GM18951 (cell line): ENCODE measurements around the gene IFNAR2.

Source experiments
- POLR2A ChIP-seq: IDR thresholded peaks from 4 replicates; pipeline ENCODE4 v1.6.1; 2011; ENCODE audit warnings: mild to moderate bottlenecking; ENCODE audit not compliant: insufficient read length, insufficient read depth; ENCODE audit errors: extremely low read depth
- in situ Hi-C: fragments of 300-500 bp; cut with MboI; formaldehyde crosslinking; loops from one replicate; pipeline ENCODE4 v1.12.0; 2022; ENCODE audit warnings: low sequenced_read_pairs, mixed read lengths, inconsistent platforms; ENCODE audit not compliant: unreplicated experiment

Gene IFNAR2

GRCh38 chr21:33257094-33257803 lies 27.5 kb downstream of the IFNAR2 start:
- in situ Hi-C loops = no loop called here

DNA sequence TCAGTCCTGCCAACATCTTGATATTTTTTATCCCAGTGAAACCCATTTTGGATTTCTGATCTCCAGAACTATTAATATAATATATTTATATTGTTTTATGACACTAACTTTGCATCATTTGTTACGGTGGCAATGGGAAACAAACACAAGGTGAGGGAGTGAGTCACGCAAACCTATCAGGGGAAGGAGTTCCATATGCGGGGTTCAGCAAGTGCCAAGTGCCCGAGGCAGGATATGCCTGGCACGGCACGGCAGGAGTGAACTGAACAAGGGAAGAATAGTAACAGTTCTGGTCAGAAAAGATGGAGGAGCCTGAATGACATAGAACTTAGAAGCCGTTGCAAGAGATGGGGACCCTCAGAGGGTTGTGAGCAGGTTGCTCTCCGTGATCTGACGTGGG lies 28.7 kb downstream of the IFNAR2 start:
- TF ChIP-seq POLR2A = no peak
- in situ Hi-C loops = no loop called here

More at GRCh38 chr21:33257094-33257803, 27.5 kb downstream of the IFNAR2 start:
- no peak for TF ChIP-seq POLR2A

- in situ Hi-C loops = no loop called here
- TF ChIP-seq POLR2A = no peak
Observed at GRCh38 chr21:33259428-33259827, 29.7 kb downstream of the IFNAR2 start.

GRCh38 chr21:33259995-33260394 lies 30.3 kb downstream of the IFNAR2 start:
- in situ Hi-C loops = no loop called here

DNA sequence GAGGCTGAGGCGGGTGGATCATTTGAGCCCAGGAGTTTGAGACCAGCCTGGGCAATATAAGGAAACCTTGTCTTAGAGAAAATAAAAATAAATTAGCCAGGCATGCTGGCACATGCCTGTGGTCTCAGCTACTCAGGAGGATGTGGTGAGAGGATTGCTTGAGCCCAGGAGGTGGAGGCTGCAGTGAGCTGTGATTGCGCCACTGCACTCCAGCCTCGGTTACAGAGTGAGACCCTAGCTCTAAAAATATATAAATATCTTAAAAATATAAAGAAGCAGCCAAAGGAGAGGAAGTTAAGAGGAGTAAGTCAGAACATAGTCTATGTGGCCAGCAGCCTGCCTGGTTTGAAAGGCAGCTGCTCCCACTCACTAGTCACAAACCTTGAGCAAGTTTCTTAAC lies 31.9 kb downstream of the IFNAR2 start:
- no peak for TF ChIP-seq POLR2A
- in situ Hi-C loops = no loop called here

More at GRCh38 chr21:33259995-33260394, 30.3 kb downstream of the IFNAR2 start:
- no peak for TF ChIP-seq POLR2A

- TF ChIP-seq POLR2A = no peak
- in situ Hi-C loops = no loop called here
Observed at GRCh38 chr21:33262921-33263320, 33.2 kb downstream of the IFNAR2 start.

GRCh38 chr21:33264561-33264960 lies 34.8 kb downstream of the IFNAR2 start:
- in situ Hi-C loops = no loop called here
- no peak for TF ChIP-seq POLR2A

GRCh38 chr21:33265664-33266049 lies 35.9 kb downstream of the IFNAR2 start:
- in situ Hi-C loops = no loop called here
- no peak for TF ChIP-seq POLR2A

- in situ Hi-C loops = no loop called here
- TF ChIP-seq POLR2A = peak; percentile 71
Observed at GRCh38 chr21:33266050-33266788, 36.5 kb downstream of the IFNAR2 start, which contains the start of gene IL10RB. Gene IL10RB (plus strand): TSS chr21:33266367. CDS start chr21:33266466, 99 bp downstream.

- in situ Hi-C loops = no loop called here
- TF ChIP-seq POLR2A = no peak
Observed at GRCh38 chr21:33266789-33267135, 37.0 kb downstream of the IFNAR2 start.

DNA sequence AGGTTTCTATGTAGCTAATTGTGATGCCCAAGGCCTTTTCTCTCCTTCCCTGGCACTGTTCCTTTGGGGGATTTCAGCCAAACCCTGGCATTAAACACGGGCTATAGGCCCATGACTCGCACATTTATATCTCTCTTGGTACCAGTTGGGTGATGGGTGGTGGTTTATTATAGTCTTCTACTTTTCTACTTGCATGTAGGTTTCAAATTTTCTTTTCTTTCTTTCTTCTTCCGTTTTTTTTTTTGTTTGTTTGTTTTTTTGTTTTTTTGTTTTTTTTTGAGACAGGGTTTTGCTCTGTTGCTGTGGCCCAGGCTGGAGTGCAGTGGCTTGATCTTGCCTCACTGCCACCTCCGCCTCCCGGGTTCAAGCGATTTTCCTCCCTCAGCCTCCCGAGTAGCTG lies 37.5 kb downstream of the IFNAR2 start:
- in situ Hi-C loops = no loop called here
- TF ChIP-seq POLR2A = no peak

GRCh38 chr21:33268393-33268736 lies 38.6 kb downstream of the IFNAR2 start:
- in situ Hi-C loops = no loop called here
- TF ChIP-seq POLR2A = no peak

GRCh38 chr21:33268737-33269441 lies 39.2 kb downstream of the IFNAR2 start:
- peak; percentile 45 for TF ChIP-seq POLR2A
- in situ Hi-C loops = no loop called here
